HepG2 (cell line): ENCODE measurements around the gene ATP9A. TPM values are rescaled to one million over a fixed set of nuclear protein-coding genes. Genes with fewer than 3 reads are reported as not detected.

Source experiments
- CHD2 ChIP-seq: IDR thresholded peaks from 2 replicates; pipeline ENCODE4 v1.6.1; 2011; ENCODE audit warnings: low read depth, low read length, improper control_type of control experiment
- HNRNPL ChIP-seq: fragments of 200-400 bp; formaldehyde crosslinking; IDR thresholded peaks from 2 replicates; pipeline ENCODE4 v1.6.1; 2017; ENCODE audit warnings: mild to moderate bottlenecking, low read depth, low read length
- IRX3 ChIP-seq: sonication (generic); formaldehyde crosslinking; IDR thresholded peaks from 2 replicates; pipeline ENCODE4 v1.8.1; 2023; ENCODE audit warnings: mild to moderate bottlenecking, low read depth, missing genetic modification reagents, borderline replicate concordance
- MAF1 ChIP-seq: sonication (generic); formaldehyde crosslinking; IDR thresholded peaks from 2 replicates; pipeline ENCODE4 v1.5.0; 2020; ENCODE audit warnings: missing genetic modification reagents, borderline replicate concordance
- PAXIP1 ChIP-seq: sonication (generic); formaldehyde crosslinking; conservative IDR thresholded peaks from 2 replicates; pipeline ENCODE4 v1.4.0; 2020; ENCODE audit warnings: mild to moderate bottlenecking, missing genetic modification reagents, moderate library complexity
- RAD21 ChIP-seq: fragments of 450-650 bp; formaldehyde crosslinking; IDR thresholded peaks from 2 replicates; pipeline ENCODE4 v1.5.0; 2020; ENCODE audit warnings: mild to moderate bottlenecking
- RFXANK ChIP-seq: IDR thresholded peaks from 2 replicates; pipeline ENCODE4 v1.6.1; 2016
- SRF ChIP-seq: IDR thresholded peaks from 2 replicates; pipeline ENCODE4 v1.6.1; 2011; ENCODE audit warnings: mild to moderate bottlenecking, low read depth, low read length, moderate library complexity
- SYNCRIP ChIP-seq: fragments of 200-400 bp; formaldehyde crosslinking; IDR thresholded peaks from 2 replicates; pipeline ENCODE4 v1.6.1; 2018; ENCODE audit warnings: mild to moderate bottlenecking, low read depth, low read length; ENCODE audit not compliant: insufficient read depth
- ZFP90 ChIP-seq: sonication (generic); formaldehyde crosslinking; IDR thresholded peaks from 2 replicates; pipeline ENCODE4 v1.8.0; 2022; ENCODE audit warnings: missing genetic modification reagents, mild to moderate bottlenecking, inconsistent platforms, borderline replicate concordance
- ZGPAT ChIP-seq: IDR thresholded peaks from 2 replicates; pipeline ENCODE4 v1.6.1; 2016; ENCODE audit warnings: mild to moderate bottlenecking
- ZNF20 ChIP-seq: sonication (generic); formaldehyde crosslinking; IDR thresholded peaks from 2 replicates; pipeline ENCODE4 v1.4.0; 2020; ENCODE audit warnings: mild to moderate bottlenecking, moderate library complexity, missing genetic modification reagents
- ZNF318 ChIP-seq: sonication (generic); formaldehyde crosslinking; IDR thresholded peaks from 2 replicates; pipeline ENCODE4 v1.4.0; 2020; ENCODE audit warnings: mild to moderate bottlenecking, missing genetic modification reagents
- ZNF333 ChIP-seq: sonication (generic); formaldehyde crosslinking; IDR thresholded peaks from 2 replicates; pipeline ENCODE4 v1.4.0; 2020; ENCODE audit warnings: mild to moderate bottlenecking, missing genetic modification reagents, borderline replicate concordance
- ZSCAN29 ChIP-seq: sonication (generic); formaldehyde crosslinking; conservative IDR thresholded peaks from 2 replicates; pipeline ENCODE4 v1.4.0; 2020; ENCODE audit warnings: mild to moderate bottlenecking, missing genetic modification reagents
- polyA plus RNA-seq, 8 experiments: library from polyadenylated mRNA; depleted of rRNA in 3 of 8; stranded (reverse) in 7 of 8; unstranded in 1 of 8; fragments of >200 nt; fragmentation: Illumina TruSeq in 4 of 8; extraction: Trizol in 4 of 8; gene quantifications; 2 replicates each; pipeline versions ENCODE4 v1.2.1 to v1.2.3, GENCODE V29; 2011 to 2016; ENCODE audit warnings: low read depth in 4 of 8, missing spikeins in 1 of 8, mixed read lengths in 1 of 8; ENCODE audit not compliant: insufficient read depth in 1 of 8
- total RNA-seq, 5 experiments: library from RNA; depleted of rRNA; stranded (reverse); fragments of >200 nt; fragmentation: Illumina TruSeq; extraction: Trizol; gene quantifications; 2 replicates each; pipeline ENCODE4 v1.2.3, GENCODE V29; 2016; ENCODE audit warnings: low read depth in 1 of 5

The ATP9A gene
- total and polyA plus RNA-seq, 2 of the 13 experiments (the other 11 are each of a cell fraction or from before 2014, with no cell fraction given) = 11.8 to 18.5 TPM

GRCh38 chr20:51766994-51767866 lies 960 bp downstream of the ATP9A start (continued):
- 0 out of 2 replicates have a peak, but pooled peaks have one; percentile 11 for TF ChIP-seq PAXIP1
- TF ChIP-seq ZNF20 (CRISPR knock-in tag) = no peak
- no peak for TF ChIP-seq SRF
- peak; percentile 46; the same call in 1 of the 2 replicates for TF ChIP-seq ZGPAT (CRISPR knock-in tag)
- TF ChIP-seq CHD2 = 0 out of 2 replicates have a peak, but pooled peaks have one; percentile 37
- peak; percentile 62 for TF ChIP-seq RAD21 (CRISPR knock-in tag)
- no peak for TF ChIP-seq MAF1
- TF ChIP-seq RFXANK (CRISPR knock-in tag) = no peak
- no peak for TF ChIP-seq ZFP90 (CRISPR knock-in tag)
- no peak for TF ChIP-seq IRX3 (CRISPR knock-in tag)
- TF ChIP-seq ZSCAN29 (CRISPR knock-in tag) = peak; percentile 45; the same call in 1 of the 2 replicates
- TF ChIP-seq ZNF318 (CRISPR knock-in tag) = no peak
- TF ChIP-seq ZNF333 = no peak
- TF ChIP-seq SYNCRIP = no peak
- peak; percentile 70 for TF ChIP-seq HNRNPL
